GM21619 (cell line): Measurements from ENCODE around the gene SPATC1L.
A peak's percentile ranks its signal among the peaks of the same experiment; 100 is the strongest.
"Not testable (repeated sequence)": the region's sequence is repeated elsewhere in the genome, so short reads cannot be mapped to it uniquely, and the experiment has no call there.

ENCODE experiments used
- ATAC-seq: cut with Tn5 transposase; IDR thresholded peaks from one replicate; pipeline ENCODE4 v1.9.1; 2021; ENCODE audit not compliant: unreplicated experiment

SPATC1L gene

GRCh38 chr21:46184625-46185555 is 631 bp upstream of the SPATC1L start:
- peak; percentile 46 for ATAC-seq

GRCh38 chr21:46183337-46183909 is 836 bp downstream of the SPATC1L start:
- ATAC-seq: not testable (repeated sequence)

- ATAC-seq: no peak
These were observed 1.5 kb downstream of the SPATC1L start for GRCh38 chr21:46182548-46183336.

GRCh38 chr21:46181953-46182547 is 2.2 kb downstream of the SPATC1L start:
- no peak for ATAC-seq

- ATAC-seq: no peak
These were observed 2.8 kb downstream of the SPATC1L start for GRCh38 chr21:46181436-46181835.

GRCh38 chr21:46180778-46181391 is 3.4 kb downstream of the SPATC1L start:
- ATAC-seq: no peak

- no peak for ATAC-seq
These were observed 4.1 kb downstream of the SPATC1L start for GRCh38 chr21:46180079-46180722.

GRCh38 chr21:46179708-46180078 is 4.6 kb downstream of the SPATC1L start:
- no peak for ATAC-seq

GRCh38 chr21:46178961-46179360 is 5.3 kb downstream of the SPATC1L start:
- ATAC-seq: no peak

GRCh38 chr21:46176443-46177129 is 7.7 kb downstream of the SPATC1L start:
- ATAC-seq: not testable (repeated sequence)

- ATAC-seq: no peak
These were observed 10.7 kb downstream of the SPATC1L start for GRCh38 chr21:46173573-46173972.

GRCh38 chr21:46172863-46173528 is 11.3 kb downstream of the SPATC1L start:
- no peak for ATAC-seq

- ATAC-seq: no peak
These were observed 12.0 kb downstream of the SPATC1L start for GRCh38 chr21:46171996-46172862.

GRCh38 chr21:46171585-46171984 is 12.7 kb downstream of the SPATC1L start:
- ATAC-seq: no peak

GRCh38 chr21:46170436-46171193 is 13.6 kb downstream of the SPATC1L start:
- ATAC-seq: not testable (repeated sequence)

- ATAC-seq: no peak
These were observed 15.4 kb downstream of the SPATC1L start for GRCh38 chr21:46168659-46169386.

- ATAC-seq: no peak
These were observed 16.0 kb downstream of the SPATC1L start for GRCh38 chr21:46168238-46168637.
